ENCODE data around the gene GTPBP2. TPM values are rescaled to one million over a fixed set of nuclear protein-coding genes. Genes with fewer than 3 reads are reported as not detected.

GTPBP2 gene
- total and polyA plus RNA-seq, 10 of the 15 experiments (the other 5 are each of a cell fraction or from before 2014, with no cell fraction given) = 5.9 to 63.4 (median 39.8) TPM

DNA sequence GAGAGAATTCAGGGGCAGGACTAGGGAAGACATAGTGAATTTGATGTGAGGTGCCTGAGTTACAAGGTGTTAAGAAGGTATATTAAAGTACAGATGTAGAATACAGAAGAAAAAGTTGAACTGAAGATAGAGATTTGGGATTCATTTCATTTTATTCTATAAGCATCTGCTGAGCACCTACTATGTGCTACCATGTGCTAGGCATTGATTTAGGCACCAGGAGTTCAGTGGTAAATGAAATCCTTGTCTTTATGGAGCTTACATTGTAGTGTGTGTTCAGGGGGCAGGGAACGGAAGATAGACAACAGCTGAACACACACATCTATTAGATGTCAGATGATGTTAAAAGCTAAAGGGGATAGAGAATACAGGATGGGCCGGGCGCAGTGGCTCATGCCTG is 18.5 kb upstream of the GTPBP2 start:
- BruUV-seq (replicated peaks) = no TSS peak
- Histone ChIP-seq H3K9me3 (replicated peaks; ENCODE audit: control insufficient read depth, insufficient read depth, low read length) (no peaks in the 10 kb centered on the region), H4K20me1 (ENCODE audit: control insufficient read depth, insufficient read depth) (no peaks in the 10 kb centered on the region), H3K27me3 (replicated peaks in 1 of 2; ENCODE audit: control insufficient read depth in 2 of 2, insufficient read depth in 2 of 2, low read length in 1 of 2) (no peaks in the 10 kb centered on the region), H3K27ac (ENCODE audit: control insufficient read depth, insufficient read depth) (no peak overlapping the region), H3K79me2 (ENCODE audit: control insufficient read depth, insufficient read depth, low read length) (no peaks in the 10 kb centered on the region), H2AFZ (ENCODE audit: control insufficient read depth, low read depth, low read length) (no peak overlapping the region), H3K4me2 (ENCODE audit: control insufficient read depth, insufficient read depth) (no peak overlapping the region), H3K9ac (ENCODE audit: control insufficient read depth, insufficient read depth, low read length) (no peak overlapping the region), H3K4me3 (no peak overlapping the region), H3K36me3 (ENCODE audit: control insufficient read depth in 2 of 2, insufficient read depth in 2 of 2, low read length in 1 of 2) (no peaks in the 10 kb centered on the region), H3K4me1 (ENCODE audit: control insufficient read depth, insufficient read depth, low read length) (no peaks in the 10 kb centered on the region)
- POLR2A ChIA-PET = interaction anchor here (1.1 to 1.4 kb wide), 3 partner anchors 10 to 41 kb away, joined by 3 to 4 read pairs (median 3); no protein-coding TSS in a partner anchor
- in situ Hi-C loops (cut with MboI) = no loop called here
- CTCF ChIA-PET = interaction anchor here (2.2 kb wide), 1 partner anchor 19 kb away, joined by 9 read pairs; no protein-coding TSS in a partner anchor
- intact Hi-C loops (cut with micrococcal nuclease; ENCODE audit: unreplicated experiment) = no loop called here
- FAIRE-seq = no peak
- WGBS (ENCODE audit: insufficient coverage, insufficient replicate concordance, low lambda C conversion rate, missing lambda C conversion rate) = 93% methylated on average over 3 of the region's 3 CpGs
- no peak for ATAC-seq
- no peak for DNase-seq (ENCODE audit: low read depth, low spot score)
- SMC1A ChIA-PET (ENCODE audit: uncharacterized antibody, unreplicated experiment) = interaction anchor here (0.7 kb wide), 1 partner anchor 11 kb away, joined by 3 read pairs; no protein-coding TSS in a partner anchor
- RAD21 ChIA-PET (ENCODE audit: unreplicated experiment) = no interaction called here
- TF ChIP-seq, protein P1, sequence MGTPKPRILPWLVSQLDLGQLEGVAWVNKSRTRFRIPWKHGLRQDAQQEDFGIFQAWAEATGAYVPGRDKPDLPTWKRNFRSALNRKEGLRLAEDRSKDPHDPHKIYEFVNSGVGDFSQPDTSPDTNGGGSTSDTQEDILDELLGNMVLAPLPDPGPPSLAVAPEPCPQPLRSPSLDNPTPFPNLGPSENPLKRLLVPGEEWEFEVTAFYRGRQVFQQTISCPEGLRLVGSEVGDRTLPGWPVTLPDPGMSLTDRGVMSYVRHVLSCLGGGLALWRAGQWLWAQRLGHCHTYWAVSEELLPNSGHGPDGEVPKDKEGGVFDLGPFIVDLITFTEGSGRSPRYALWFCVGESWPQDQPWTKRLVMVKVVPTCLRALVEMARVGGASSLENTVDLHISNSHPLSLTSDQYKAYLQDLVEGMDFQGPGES (IDR thresholded peaks at IDR 0.05) = no peak
- no peak for TF ChIP-seq EGR1 (IDR thresholded peaks at IDR 0.05; ENCODE audit: borderline replicate concordance in 1 of 2, low read depth in 2 of 2, low read length in 2 of 2)
- TF ChIP-seq, protein P2, sequence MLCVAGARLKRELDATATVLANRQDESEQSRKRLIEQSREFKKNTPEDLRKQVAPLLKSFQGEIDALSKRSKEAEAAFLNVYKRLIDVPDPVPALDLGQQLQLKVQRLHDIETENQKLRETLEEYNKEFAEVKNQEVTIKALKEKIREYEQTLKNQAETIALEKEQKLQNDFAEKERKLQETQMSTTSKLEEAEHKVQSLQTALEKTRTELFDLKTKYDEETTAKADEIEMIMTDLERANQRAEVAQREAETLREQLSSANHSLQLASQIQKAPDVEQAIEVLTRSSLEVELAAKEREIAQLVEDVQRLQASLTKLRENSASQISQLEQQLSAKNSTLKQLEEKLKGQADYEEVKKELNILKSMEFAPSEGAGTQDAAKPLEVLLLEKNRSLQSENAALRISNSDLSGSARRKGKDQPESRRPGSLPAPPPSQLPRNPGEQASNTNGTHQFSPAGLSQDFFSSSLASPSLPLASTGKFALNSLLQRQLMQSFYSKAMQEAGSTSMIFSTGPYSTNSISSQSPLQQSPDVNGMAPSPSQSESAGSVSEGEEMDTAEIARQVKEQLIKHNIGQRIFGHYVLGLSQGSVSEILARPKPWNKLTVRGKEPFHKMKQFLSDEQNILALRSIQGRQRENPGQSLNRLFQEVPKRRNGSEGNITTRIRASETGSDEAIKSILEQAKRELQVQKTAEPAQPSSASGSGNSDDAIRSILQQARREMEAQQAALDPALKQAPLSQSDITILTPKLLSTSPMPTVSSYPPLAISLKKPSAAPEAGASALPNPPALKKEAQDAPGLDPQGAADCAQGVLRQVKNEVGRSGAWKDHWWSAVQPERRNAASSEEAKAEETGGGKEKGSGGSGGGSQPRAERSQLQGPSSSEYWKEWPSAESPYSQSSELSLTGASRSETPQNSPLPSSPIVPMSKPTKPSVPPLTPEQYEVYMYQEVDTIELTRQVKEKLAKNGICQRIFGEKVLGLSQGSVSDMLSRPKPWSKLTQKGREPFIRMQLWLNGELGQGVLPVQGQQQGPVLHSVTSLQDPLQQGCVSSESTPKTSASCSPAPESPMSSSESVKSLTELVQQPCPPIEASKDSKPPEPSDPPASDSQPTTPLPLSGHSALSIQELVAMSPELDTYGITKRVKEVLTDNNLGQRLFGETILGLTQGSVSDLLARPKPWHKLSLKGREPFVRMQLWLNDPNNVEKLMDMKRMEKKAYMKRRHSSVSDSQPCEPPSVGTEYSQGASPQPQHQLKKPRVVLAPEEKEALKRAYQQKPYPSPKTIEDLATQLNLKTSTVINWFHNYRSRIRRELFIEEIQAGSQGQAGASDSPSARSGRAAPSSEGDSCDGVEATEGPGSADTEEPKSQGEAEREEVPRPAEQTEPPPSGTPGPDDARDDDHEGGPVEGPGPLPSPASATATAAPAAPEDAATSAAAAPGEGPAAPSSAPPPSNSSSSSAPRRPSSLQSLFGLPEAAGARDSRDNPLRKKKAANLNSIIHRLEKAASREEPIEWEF (IDR thresholded peaks at IDR 0.05; ENCODE audit: insufficient replicate concordance, low read depth, low read length) = no peak
- no peak for TF ChIP-seq ZNF622 (IDR thresholded peaks at IDR 0.05)
- no peak for TF ChIP-seq ZNF217 (IDR thresholded peaks at IDR 0.05)
- no peak for TF ChIP-seq TCF12 (IDR thresholded peaks at IDR 0.05; ENCODE audit: low read depth, low read length)
- TF ChIP-seq, protein P3, sequence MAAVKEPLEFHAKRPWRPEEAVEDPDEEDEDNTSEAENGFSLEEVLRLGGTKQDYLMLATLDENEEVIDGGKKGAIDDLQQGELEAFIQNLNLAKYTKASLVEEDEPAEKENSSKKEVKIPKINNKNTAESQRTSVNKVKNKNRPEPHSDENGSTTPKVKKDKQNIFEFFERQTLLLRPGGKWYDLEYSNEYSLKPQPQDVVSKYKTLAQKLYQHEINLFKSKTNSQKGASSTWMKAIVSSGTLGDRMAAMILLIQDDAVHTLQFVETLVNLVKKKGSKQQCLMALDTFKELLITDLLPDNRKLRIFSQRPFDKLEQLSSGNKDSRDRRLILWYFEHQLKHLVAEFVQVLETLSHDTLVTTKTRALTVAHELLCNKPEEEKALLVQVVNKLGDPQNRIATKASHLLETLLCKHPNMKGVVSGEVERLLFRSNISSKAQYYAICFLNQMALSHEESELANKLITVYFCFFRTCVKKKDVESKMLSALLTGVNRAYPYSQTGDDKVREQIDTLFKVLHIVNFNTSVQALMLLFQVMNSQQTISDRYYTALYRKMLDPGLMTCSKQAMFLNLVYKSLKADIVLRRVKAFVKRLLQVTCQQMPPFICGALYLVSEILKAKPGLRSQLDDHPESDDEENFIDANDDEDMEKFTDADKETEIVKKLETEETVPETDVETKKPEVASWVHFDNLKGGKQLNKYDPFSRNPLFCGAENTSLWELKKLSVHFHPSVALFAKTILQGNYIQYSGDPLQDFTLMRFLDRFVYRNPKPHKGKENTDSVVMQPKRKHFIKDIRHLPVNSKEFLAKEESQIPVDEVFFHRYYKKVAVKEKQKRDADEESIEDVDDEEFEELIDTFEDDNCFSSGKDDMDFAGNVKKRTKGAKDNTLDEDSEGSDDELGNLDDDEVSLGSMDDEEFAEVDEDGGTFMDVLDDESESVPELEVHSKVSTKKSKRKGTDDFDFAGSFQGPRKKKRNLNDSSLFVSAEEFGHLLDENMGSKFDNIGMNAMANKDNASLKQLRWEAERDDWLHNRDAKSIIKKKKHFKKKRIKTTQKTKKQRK (IDR thresholded peaks at IDR 0.05; ENCODE audit: low read depth, low read length) = no peak
- TF ChIP-seq TCF7 (IDR thresholded peaks at IDR 0.05; ENCODE audit: borderline replicate concordance) = no peak
- TF ChIP-seq CHD1 (IDR thresholded peaks at IDR 0.05; ENCODE audit: low read depth, low read length) = no peak
- no peak for TF ChIP-seq ASH2L (IDR thresholded peaks at IDR 0.05; ENCODE audit: borderline replicate concordance, low read depth)
- TF ChIP-seq, protein P4, sequence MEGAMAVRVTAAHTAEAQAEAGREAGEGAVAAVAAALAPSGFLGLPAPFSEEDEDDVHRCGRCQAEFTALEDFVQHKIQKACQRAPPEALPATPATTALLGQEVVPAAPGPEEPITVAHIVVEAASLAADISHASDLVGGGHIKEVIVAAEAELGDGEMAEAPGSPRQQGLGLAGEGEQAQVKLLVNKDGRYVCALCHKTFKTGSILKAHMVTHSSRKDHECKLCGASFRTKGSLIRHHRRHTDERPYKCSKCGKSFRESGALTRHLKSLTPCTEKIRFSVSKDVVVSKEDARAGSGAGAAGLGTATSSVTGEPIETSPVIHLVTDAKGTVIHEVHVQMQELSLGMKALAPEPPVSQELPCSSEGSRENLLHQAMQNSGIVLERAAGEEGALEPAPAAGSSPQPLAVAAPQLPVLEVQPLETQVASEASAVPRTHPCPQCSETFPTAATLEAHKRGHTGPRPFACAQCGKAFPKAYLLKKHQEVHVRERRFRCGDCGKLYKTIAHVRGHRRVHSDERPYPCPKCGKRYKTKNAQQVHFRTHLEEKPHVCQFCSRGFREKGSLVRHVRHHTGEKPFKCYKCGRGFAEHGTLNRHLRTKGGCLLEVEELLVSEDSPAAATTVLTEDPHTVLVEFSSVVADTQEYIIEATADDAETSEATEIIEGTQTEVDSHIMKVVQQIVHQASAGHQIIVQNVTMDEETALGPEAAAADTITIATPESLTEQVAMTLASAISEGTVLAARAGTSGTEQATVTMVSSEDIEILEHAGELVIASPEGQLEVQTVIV (IDR thresholded peaks at IDR 0.05; ENCODE audit: borderline replicate concordance, partially characterized antibody) = no peak
- no peak for TF ChIP-seq WRNIP1 (IDR thresholded peaks at IDR 0.05; ENCODE audit: borderline replicate concordance, low read depth, low read length)

All from GM12878 (cell line).